ENCODE results near the gene ZNF609.

GRCh38 chr15:64536244-64536836 is 76.0 kb downstream of the ZNF609 start:
- TF ChIP-seq CTCF (IDR thresholded peaks at IDR 0.05 in 2 of 3, conservative IDR thresholded peaks at IDR 0.05 in 1 of 3; ENCODE audit: control insufficient read depth in 2 of 3, extremely low read depth in 1 of 3, insufficient read depth in 1 of 3, low read depth in 3 of 3, low read length in 3 of 3) (no peak), TCF12 (IDR thresholded peaks at IDR 0.05; ENCODE audit: low read depth, low read length) (no peak), POLR2A (IDR thresholded peaks at IDR 0.05; ENCODE audit: low read depth, low read length) (no peak), JUND (IDR thresholded peaks at IDR 0.05; ENCODE audit: low read depth, low read length) (no peak), ZNF274 (IDR thresholded peaks at IDR 0.05; ENCODE audit: insufficient read depth, insufficient read length) (no peak), MXI1 (IDR thresholded peaks at IDR 0.05; ENCODE audit: low read depth, low read length) (no peak), CREB1 (IDR thresholded peaks at IDR 0.05; ENCODE audit: low read depth) (no peak), SMAD1 (IDR thresholded peaks at IDR 0.05; ENCODE audit: low read depth, partially characterized antibody) (no peak), CHD2 (IDR thresholded peaks at IDR 0.05; ENCODE audit: borderline replicate concordance, low read depth, low read length) (no peak), BCL11A (IDR thresholded peaks at IDR 0.05; ENCODE audit: low read depth, low read length) (no peak), POLR2AphosphoS2 (IDR thresholded peaks at IDR 0.05; ENCODE audit: low read depth, low read length) (no peak)
